GM19023 (cell line): ENCODE results near the gene PRCP.
"Not testable (repeated sequence)": the region's sequence is repeated elsewhere in the genome, so short reads cannot be mapped to it uniquely, and the experiment has no call there.

ENCODE experiments used
- ATAC-seq: cut with Tn5 transposase; IDR thresholded peaks from one replicate; pipeline ENCODE4 v1.9.1; 2021; ENCODE audit warnings: mild to moderate bottlenecking, moderate library complexity; ENCODE audit not compliant: unreplicated experiment

Gene PRCP

DNA sequence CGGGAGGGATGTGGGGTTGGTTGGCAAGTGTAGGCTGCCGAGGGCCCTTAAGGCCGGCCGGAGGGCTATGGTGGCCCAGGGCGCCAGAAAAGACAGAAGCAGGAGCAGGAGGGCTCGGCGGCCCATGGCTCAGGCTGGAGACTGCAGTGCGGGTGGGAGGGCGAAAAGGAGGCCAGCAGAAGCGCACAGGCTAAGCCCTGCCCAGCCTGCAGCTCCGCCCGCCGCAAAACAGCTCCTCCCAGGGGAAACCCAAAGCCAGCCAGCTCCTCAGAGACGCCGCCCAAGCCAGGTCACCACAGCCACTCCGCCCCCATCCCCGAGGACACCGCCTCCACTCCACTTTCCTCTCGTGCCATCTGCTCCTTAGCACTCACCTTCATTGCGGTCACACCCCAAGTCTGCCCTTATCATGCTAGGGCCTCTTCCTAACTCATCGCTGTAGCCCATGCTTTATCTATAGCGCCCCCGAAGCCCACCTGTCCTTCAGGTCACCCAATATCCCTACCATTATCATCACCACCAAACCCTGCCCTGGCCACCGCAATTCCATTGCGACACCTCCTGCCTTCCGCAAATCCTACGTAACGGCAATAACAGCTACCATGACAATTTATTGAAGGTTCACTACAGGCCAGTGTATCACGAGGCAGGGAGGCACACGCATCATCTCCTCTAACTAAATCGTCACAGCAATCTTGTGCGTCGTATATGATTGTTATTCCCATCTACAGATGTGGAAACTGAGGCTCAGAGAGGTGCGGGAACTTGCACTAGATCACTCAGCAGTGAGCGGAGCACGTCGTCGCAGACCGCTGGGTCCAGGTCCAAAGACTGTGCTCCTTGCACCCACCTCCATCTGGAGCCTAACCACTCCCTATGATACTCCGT, at the start of gene PRCP:
Gene PRCP (minus strand): TSS at position 154 of the 888 bp plus-strand sequence. CDS start 28 bp downstream, at position 126.
- peak; percentile 87 for ATAC-seq

DNA sequence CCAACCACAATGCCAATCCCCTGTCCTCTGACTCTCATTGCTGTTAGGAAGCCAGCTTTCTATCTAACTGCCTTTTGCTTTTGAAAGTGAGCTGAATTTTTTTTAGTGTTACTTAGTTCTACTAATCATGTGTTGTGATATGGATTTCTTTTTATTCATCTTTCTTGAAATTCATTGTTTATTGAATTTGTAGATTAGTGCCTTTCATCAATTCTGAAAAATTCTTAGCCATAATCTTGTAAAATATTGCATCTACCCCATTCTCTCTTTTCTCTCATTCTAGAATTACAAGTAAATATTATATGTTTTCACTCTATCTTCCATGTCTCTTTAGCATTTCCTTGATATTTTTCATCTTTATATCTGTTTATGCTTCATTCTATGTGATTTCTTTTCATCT, 49.1 kb upstream of the PRCP start:
- no peak for ATAC-seq

GRCh38 chr11:82945682-82946081, 45.5 kb upstream of the PRCP start:
- no peak for ATAC-seq

- ATAC-seq, result not testable (repeated sequence)
These were observed 44.8 kb upstream of the PRCP start for GRCh38 chr11:82945041-82945440.

- ATAC-seq, result no peak
These were observed 44.0 kb upstream of the PRCP start for GRCh38 chr11:82944198-82944597.

DNA sequence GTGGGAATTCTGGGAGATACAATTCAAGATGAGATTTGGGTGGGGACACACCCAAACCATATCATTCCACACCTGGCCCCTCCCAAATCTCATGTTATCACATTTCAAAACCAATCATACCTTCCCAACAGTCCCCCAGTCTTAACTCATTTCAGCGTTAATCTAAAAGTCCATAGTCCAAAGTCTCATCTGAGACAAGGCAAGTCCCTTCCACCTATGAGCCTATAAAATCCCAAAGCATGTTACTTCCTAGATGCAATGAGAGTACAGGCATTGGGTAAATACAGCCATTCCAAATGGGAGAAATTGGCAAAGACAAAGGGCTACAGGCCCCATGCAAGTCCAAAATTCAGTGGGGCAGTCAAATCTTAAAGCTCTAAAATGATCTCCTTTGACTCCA, 43.2 kb upstream of the PRCP start:
- ATAC-seq, result not testable (repeated sequence)

DNA sequence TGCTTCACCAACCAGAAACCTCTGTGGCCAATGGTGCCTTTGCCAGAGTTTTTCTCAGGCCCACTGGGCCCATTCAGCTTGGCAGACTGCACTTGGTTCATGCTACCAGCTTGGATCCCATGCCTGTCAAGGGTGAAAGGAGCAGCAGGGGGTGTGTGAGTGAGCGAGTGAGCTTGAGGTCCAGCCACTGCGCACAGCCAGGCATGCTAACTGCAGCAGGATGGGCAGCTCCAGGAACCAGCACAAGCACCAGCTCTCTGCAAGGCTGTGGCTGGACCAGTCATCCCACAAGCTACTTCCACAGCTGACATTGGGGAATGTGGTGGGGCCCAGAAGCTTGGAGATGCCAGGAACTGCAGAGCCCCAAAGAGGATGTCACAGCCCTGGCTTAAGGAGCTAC, 42.1 kb upstream of the PRCP start:
- no peak for ATAC-seq

DNA sequence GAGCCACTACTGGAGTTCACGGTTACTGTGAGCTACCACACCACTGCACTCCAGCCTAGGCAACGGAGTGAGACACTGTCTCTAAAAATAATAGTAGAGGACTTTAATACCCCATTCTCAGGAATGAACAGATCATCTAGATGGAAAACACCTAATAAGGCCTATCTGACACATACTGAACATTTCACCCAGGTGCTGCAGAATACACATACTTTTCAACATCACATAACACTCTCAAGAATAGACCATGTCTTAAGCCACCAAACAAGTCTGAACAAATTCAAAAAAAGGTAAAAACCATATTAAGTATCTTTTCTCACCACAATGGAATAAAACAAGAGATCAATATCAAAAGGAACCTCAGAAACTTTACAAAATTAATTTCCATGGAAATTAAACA, 39.2 kb upstream of the PRCP start:
- no peak for ATAC-seq

GRCh38 chr11:82937554-82937953, 37.3 kb upstream of the PRCP start:
- no peak for ATAC-seq

DNA sequence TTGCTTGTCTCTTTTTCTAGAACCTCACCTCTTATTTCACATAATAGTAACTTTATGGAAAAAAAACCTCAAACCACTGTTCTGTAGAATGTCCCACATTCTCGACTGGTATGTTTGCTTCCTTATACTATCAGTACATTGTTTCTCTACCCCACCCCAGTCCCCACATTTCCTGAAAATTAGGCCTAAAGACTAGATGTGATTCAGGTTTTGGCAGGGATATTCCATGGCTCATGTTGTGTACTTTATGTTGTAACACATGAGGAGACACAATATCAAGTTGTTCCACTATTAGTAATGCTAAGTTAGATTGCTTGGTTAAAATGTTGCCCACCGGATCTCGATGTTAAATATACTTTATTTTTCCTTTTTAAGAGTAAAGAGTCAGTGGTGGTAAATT, 36.0 kb upstream of the PRCP start:
- ATAC-seq, result no peak

- no peak for ATAC-seq
These were observed 32.3 kb upstream of the PRCP start for GRCh38 chr11:82932564-82932963.

DNA sequence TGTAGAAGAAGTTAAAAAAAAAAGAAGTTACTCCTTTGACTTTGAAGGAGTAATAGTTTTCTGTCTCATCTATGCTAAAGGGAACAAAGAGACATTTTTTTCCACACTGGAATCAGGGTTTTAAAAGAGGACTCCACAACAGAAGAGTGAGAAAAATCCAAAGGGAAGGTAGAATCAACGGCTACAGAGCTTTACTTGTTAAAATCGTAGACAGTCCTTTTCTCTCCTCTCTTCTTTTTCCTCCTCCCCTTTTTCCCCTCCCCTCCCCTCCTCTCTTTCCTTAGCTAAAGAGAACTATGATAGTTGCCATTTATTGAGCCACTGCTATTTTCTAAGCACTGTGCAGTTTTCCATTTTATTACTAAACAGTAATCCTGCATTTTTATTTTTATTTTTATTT, 30.5 kb upstream of the PRCP start:
- no peak for ATAC-seq

- ATAC-seq, result no peak
These were observed 30.0 kb upstream of the PRCP start for GRCh38 chr11:82930229-82930628.

DNA sequence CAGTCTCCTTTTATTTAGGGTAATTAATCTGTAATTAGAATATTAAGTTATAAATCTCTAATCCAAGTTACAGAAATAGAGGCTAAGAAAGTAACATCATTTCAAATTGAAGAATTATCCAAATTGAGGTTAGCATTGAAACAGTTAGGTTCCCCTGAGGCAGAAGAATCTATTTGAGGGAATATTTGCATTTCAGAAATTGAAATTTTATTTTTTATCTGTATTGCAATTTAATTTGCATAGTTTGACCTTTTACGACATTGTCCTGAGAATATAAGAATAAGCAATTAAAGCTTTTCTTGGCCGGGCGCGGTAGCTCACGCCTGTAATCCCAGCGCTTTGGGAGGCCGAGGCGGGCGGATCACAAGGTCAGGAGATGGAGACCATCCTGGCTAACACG, 28.9 kb upstream of the PRCP start:
- no peak for ATAC-seq

GRCh38 chr11:82927264-82927880, 27.1 kb upstream of the PRCP start:
- ATAC-seq, result peak; percentile 63

DNA sequence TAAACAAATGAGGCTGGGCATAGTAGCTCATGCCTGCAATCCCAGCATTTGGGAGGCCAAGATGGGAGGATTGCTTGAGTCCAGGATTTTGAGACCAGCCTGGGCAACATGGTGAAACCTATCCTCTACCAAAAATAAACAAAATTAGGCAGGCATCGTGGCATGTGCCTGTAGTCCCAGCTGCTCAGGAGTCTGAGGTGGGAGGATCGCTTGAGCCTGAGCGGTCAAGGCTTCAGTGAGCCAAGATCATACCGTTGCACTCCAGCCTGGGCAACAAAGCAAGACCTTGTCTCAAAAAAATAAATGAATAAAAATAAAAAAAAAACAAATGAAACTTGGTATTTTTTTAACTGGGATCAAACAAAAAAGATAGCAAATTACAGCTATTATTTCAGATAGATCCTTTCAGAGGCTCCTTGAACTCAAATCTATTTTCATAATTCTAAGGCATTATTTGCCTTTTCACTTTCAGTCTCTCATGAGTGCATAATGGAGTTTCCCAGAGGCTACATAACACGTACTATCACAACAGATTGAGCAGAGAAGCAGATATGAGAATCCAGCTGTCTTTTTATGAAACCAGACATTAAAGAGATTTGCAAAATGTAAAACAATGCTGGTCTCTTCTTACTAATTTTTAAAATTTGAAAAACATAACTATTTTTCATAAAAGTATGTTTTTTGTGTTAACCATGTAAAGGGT, 24.4 kb upstream of the PRCP start:
- ATAC-seq, result no peak

DNA sequence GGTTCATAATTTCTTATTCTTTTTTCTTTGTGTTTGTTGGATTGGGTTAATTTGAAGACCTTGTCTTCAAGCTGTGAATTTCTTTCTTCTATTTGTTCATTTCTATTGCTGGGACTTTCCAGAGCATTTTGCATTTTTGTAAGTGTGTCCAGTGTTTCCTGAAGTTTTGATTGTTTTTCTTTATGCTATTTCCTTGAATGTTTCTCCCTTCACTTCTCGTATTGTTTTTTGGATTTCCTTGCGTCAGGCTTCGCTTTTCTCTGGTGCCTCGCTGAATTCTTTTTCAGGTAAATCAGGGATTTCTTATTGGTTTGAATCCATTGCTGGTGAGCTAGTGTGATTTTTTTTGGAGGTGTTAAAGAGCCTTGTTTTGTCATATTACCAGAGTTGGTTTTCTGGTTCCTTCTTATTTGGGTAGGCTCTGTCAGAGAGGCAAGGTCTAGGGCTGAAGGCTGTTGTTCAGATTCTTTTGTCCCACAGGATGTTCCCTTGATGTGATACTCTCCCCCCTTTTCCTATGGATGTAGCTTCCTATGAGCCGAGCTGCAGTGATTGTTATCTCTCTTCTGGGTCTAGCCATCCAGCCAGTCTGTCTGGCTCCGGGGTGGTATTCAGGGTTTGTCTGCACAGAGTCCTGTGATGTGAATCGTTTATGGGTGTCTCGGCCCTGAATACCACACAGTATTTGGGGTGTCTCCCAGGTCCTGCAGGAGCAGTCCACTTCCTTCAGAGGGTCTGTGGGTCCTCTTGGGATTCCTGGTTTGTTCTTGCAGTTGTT, 22.4 kb upstream of the PRCP start:
- not testable (repeated sequence) for ATAC-seq

DNA sequence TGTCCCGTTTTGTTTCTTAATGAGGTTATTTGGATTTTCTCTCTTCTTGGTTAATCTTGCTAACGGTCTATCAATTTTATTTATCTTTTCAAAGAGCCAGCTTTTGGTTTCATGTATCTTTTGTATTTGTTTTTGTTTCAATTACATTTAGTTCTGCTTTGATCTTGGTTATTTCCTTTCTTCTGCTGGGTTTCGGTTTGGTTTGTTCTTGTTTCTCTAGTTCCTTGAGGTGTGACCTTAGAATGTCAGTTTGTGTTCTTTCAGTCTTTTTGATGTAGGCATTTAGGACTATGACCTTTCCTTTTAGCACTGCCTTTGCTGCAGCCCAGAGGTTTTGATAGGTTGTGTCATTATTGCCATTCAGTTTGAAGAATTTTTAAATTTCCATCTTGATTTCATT, 20.0 kb upstream of the PRCP start:
- not testable (repeated sequence) for ATAC-seq

GRCh38 chr11:82919786-82920185, 19.6 kb upstream of the PRCP start:
- ATAC-seq, result not testable (repeated sequence)

- no peak for ATAC-seq
These were observed 8.9 kb upstream of the PRCP start for GRCh38 chr11:82909015-82909640.
